HepG2 (cell line): Measurements from ENCODE around the gene CUL9. TPM values are rescaled to one million over a fixed set of nuclear protein-coding genes. Genes with fewer than 3 reads are reported as not detected.

ENCODE experiments used
- CAMTA2 ChIP-seq: sonication (generic); formaldehyde crosslinking; IDR thresholded peaks from 2 replicates; pipeline ENCODE4 v1.4.0; 2020; ENCODE audit warnings: mild to moderate bottlenecking, missing genetic modification reagents, borderline replicate concordance
- CCAR2 ChIP-seq: fragments of 200-400 bp; formaldehyde crosslinking; optimal IDR thresholded peaks from 2 replicates; pipeline ENCODE3; 2018; ENCODE audit warnings: low read depth, mild to moderate bottlenecking, low read length, moderate library complexity
- EHMT2 ChIP-seq: fragments of 200-600 bp; sonication (generic); IDR thresholded peaks from 2 replicates; pipeline ENCODE4 v1.7.0; 2017; ENCODE audit warnings: antibody characterized with exemption, low read depth, low read length, borderline replicate concordance
- FOXO1 ChIP-seq: sonication (generic); formaldehyde crosslinking; IDR thresholded peaks from 2 replicates; pipeline ENCODE4 v1.4.0; 2020; ENCODE audit warnings: missing genetic modification reagents
- GATA4 ChIP-seq: sonication (generic); IDR thresholded peaks from 2 replicates; pipeline ENCODE4 v1.6.1; 2016; ENCODE audit warnings: antibody characterized with exemption, low read depth, borderline replicate concordance
- HDAC2 ChIP-seq: sonication (generic); formaldehyde crosslinking; IDR thresholded peaks from 2 replicates; pipeline ENCODE4 v1.4.0; 2020; ENCODE audit warnings: missing genetic modification reagents
- HMGA1 ChIP-seq: sonication (generic); formaldehyde crosslinking; conservative IDR thresholded peaks from 2 replicates; pipeline ENCODE4 v1.4.0; 2020; ENCODE audit warnings: missing genetic modification reagents
- ISX ChIP-seq: sonication (generic); formaldehyde crosslinking; conservative IDR thresholded peaks from 2 replicates; pipeline ENCODE4 v1.5.0; 2020; ENCODE audit warnings: missing genetic modification reagents
- KDM1A ChIP-seq: IDR thresholded peaks from 2 replicates; pipeline ENCODE4 v1.6.1; 2016; ENCODE audit warnings: missing compliant biosample characterization
- KDM3A ChIP-seq: IDR thresholded peaks from 2 replicates; pipeline ENCODE4 v1.6.1; 2018; ENCODE audit warnings: low read depth, missing compliant biosample characterization
- MAFF ChIP-seq: IDR thresholded peaks from 2 replicates; pipeline ENCODE4 v1.6.1; 2011; ENCODE audit warnings: low read depth, low read length, improper control_type of control experiment
- NBN ChIP-seq: fragments of 450-650 bp; conservative IDR thresholded peaks from 2 replicates; pipeline ENCODE4 v1.6.1; 2017
- NFATC3 ChIP-seq: sonication (generic); formaldehyde crosslinking; IDR thresholded peaks from 2 replicates; pipeline ENCODE4 v1.5.1; 2020; ENCODE audit warnings: mild to moderate bottlenecking, missing genetic modification reagents
- NFRKB ChIP-seq: fragments of 450-650 bp; IDR thresholded peaks from 2 replicates; pipeline ENCODE4 v1.6.1; 2017
- PRDM10 ChIP-seq: sonication (generic); formaldehyde crosslinking; IDR thresholded peaks from 2 replicates; pipeline ENCODE4 v1.4.0; 2020; ENCODE audit warnings: low read depth, missing genetic modification reagents
- RARG ChIP-seq: sonication (generic); formaldehyde crosslinking; IDR thresholded peaks from 2 replicates; pipeline ENCODE4 v1.4.0; 2020; ENCODE audit warnings: low read depth, mild to moderate bottlenecking, missing genetic modification reagents
- SP4 ChIP-seq: sonication (generic); formaldehyde crosslinking; IDR thresholded peaks from 2 replicates; pipeline ENCODE4 v1.8.1; 2023; ENCODE audit warnings: mild to moderate bottlenecking, missing genetic modification reagents
- TCF7 ChIP-seq: sonication (generic); IDR thresholded peaks from 2 replicates; pipeline ENCODE4 v1.6.1; 2016; ENCODE audit warnings: antibody characterized with exemption, low read depth
- TP53 ChIP-seq: sonication (generic); formaldehyde crosslinking; conservative IDR thresholded peaks from 2 replicates; pipeline ENCODE4 v1.4.0; 2020; ENCODE audit warnings: missing genetic modification reagents
- ZBTB3 ChIP-seq: sonication (generic); formaldehyde crosslinking; IDR thresholded peaks from 2 replicates; pipeline ENCODE4 v1.4.0; 2020; ENCODE audit warnings: low read depth, mild to moderate bottlenecking, moderate library complexity, missing genetic modification reagents, borderline replicate concordance
- ZBTB44 ChIP-seq: sonication (generic); formaldehyde crosslinking; IDR thresholded peaks from 2 replicates; pipeline ENCODE4 v1.4.0; 2020; ENCODE audit warnings: missing genetic modification reagents
- ZKSCAN8 ChIP-seq: IDR thresholded peaks from 2 replicates; pipeline ENCODE4 v1.6.1; 2016; ENCODE audit warnings: borderline replicate concordance, missing genetic modification reagents, missing compliant biosample characterization
- ZNF124 ChIP-seq: sonication (generic); formaldehyde crosslinking; IDR thresholded peaks from 2 replicates; pipeline ENCODE4 v1.4.0; 2020; ENCODE audit warnings: missing genetic modification reagents
- ZNF17 ChIP-seq: sonication (generic); formaldehyde crosslinking; IDR thresholded peaks from 2 replicates; pipeline ENCODE4 v1.5.0; 2020; ENCODE audit warnings: mild to moderate bottlenecking, missing genetic modification reagents
- ZNF207 ChIP-seq: fragments of 450-650 bp; IDR thresholded peaks from 2 replicates; pipeline ENCODE4 v1.6.1; 2016; ENCODE audit warnings: antibody characterized with exemption, borderline replicate concordance
- ZNF274 ChIP-seq: sonication (generic); formaldehyde crosslinking; IDR thresholded peaks from 2 replicates; pipeline ENCODE4 v1.5.1; 2020; ENCODE audit warnings: mild to moderate bottlenecking, missing genetic modification reagents
- ZNF343 ChIP-seq: sonication (generic); formaldehyde crosslinking; IDR thresholded peaks from 2 replicates; pipeline ENCODE4 v1.4.0; 2020; ENCODE audit warnings: mild to moderate bottlenecking, missing genetic modification reagents
- ZNF670 ChIP-seq: sonication (generic); formaldehyde crosslinking; IDR thresholded peaks from 2 replicates; pipeline ENCODE4 v1.8.0; 2022; ENCODE audit warnings: mild to moderate bottlenecking, missing genetic modification reagents, borderline replicate concordance
- polyA plus RNA-seq, 8 experiments: library from polyadenylated mRNA; depleted of rRNA in 3 of 8; stranded (reverse) in 7 of 8; unstranded in 1 of 8; fragments of >200 nt; fragmentation: Illumina TruSeq in 4 of 8; extraction: Trizol in 4 of 8; gene quantifications; 2 replicates each; pipeline versions ENCODE4 v1.2.1 to v1.2.3, GENCODE V29; 2011 to 2016; ENCODE audit warnings: low read depth in 4 of 8, missing spikeins in 1 of 8, mixed read lengths in 1 of 8; ENCODE audit not compliant: insufficient read depth in 1 of 8
- total RNA-seq, 5 experiments: library from RNA; depleted of rRNA; stranded (reverse); fragments of >200 nt; fragmentation: Illumina TruSeq; extraction: Trizol; gene quantifications; 2 replicates each; pipeline ENCODE4 v1.2.3, GENCODE V29; 2016; ENCODE audit warnings: low read depth in 1 of 5

The CUL9 gene
- total and polyA plus RNA-seq, 2 of the 13 experiments (the other 11 are each of a cell fraction or from before 2014, with no cell fraction given): 11.4 to 13.7 TPM

GRCh38 chr6:43143235-43144128 is 38.5 kb upstream of the CUL9 start (continued):
- TF ChIP-seq FOXO1 (CRISPR knock-in tag): peak; percentile 71
- no peak for TF ChIP-seq GATA4
- TF ChIP-seq ZNF124: peak; percentile 87; the same call in 1 of the 2 replicates
- TF ChIP-seq EHMT2: no peak
- no peak for TF ChIP-seq NFRKB
- TF ChIP-seq CAMTA2: no peak
- TF ChIP-seq TCF7: no peak
- 0 out of 2 replicates have a peak, but pooled peaks have one; percentile 26 for TF ChIP-seq TP53 (CRISPR knock-in tag)
- TF ChIP-seq PRDM10 (CRISPR knock-in tag): 0 out of 2 replicates have a peak, but pooled peaks have one; percentile 22
- TF ChIP-seq MAFF: no peak
- no peak for TF ChIP-seq KDM1A (CRISPR knock-in tag)
- no peak for TF ChIP-seq CCAR2
- peak; percentile 99 for TF ChIP-seq KDM3A (CRISPR knock-in tag)
- no peak for TF ChIP-seq NFATC3 (CRISPR knock-in tag)
- TF ChIP-seq HMGA1: no peak
- TF ChIP-seq ZNF207: no peak
- no peak for TF ChIP-seq ZBTB44 (CRISPR knock-in tag)
- TF ChIP-seq SP4: peak; percentile 46; the same call in 1 of the 2 replicates
- TF ChIP-seq RARG (CRISPR knock-in tag): no peak
- TF ChIP-seq ZKSCAN8: peak; percentile 78; the same call in 1 of the 2 replicates
- 0 out of 2 replicates have a peak, but pooled peaks have one; percentile 69 for TF ChIP-seq ZNF343 (CRISPR knock-in tag)
- TF ChIP-seq ZNF17 (CRISPR knock-in tag): no peak
- TF ChIP-seq NBN: no peak
- no peak; the same call in 1 of the 2 replicates for TF ChIP-seq ZNF274
- no peak for TF ChIP-seq ZBTB3
- TF ChIP-seq HDAC2 (CRISPR knock-in tag): peak; percentile 77
- TF ChIP-seq ISX (CRISPR knock-in tag): no peak
- no peak for TF ChIP-seq ZNF670 (CRISPR knock-in tag)
